ENCODE results near the gene HSF4. TPM values are rescaled to one million over a fixed set of nuclear protein-coding genes. Genes with fewer than 3 reads are reported as not detected.
A peak's percentile ranks its signal among the peaks of the same experiment; 100 is the strongest.

HSF4 gene
- total RNA-seq, 1 experiment from 2014 or later, result 1.2 TPM

- Histone ChIP-seq H2BK12ac (ENCODE audit: insufficient read length, low read depth, low read length) (no peak overlapping the region), H3K23me2 (ENCODE audit: insufficient read length, low read depth, low read length, poor library complexity, severe bottlenecking) (no peaks in the 10 kb centered on the region), H2BK5ac (ENCODE audit: insufficient read length, low read length) (no peak overlapping the region), H3K27me3 (ENCODE audit: insufficient read depth, low read length) (no peaks in the 10 kb centered on the region), H3K27ac (ENCODE audit: insufficient read length, low read depth, low read length) (no peak overlapping the region), H3K4me2 (ENCODE audit: insufficient read depth, insufficient read length, low read length) (peak overlapping the region; percentile 47), H2AFZ (ENCODE audit: low read length) (no peak overlapping the region), H2BK120ac (ENCODE audit: low read depth, low read length, poor library complexity, severe bottlenecking) (no peak overlapping the region), H3K4me1 (ENCODE audit: insufficient read depth, low read length) (no peaks in the 10 kb centered on the region), H3K79me2 (ENCODE audit: insufficient read depth, low read length) (no peaks in the 10 kb centered on the region), H4K91ac (ENCODE audit: insufficient read length, low read depth, low read length) (no peak overlapping the region), H2AK5ac (ENCODE audit: insufficient read length, low read length) (no peak overlapping the region), H3K23ac (ENCODE audit: insufficient read length, low read depth, low read length) (no peak overlapping the region), H3K18ac (ENCODE audit: insufficient read length, low read depth, low read length) (no peak overlapping the region), H2BK20ac (ENCODE audit: low read depth, low read length, poor library complexity, severe bottlenecking) (no peak overlapping the region), H3K4ac (ENCODE audit: low read depth, low read length) (no peak overlapping the region), H3K56ac (ENCODE audit: insufficient read length, low read depth, low read length) (no peak overlapping the region), H3T11ph (ENCODE audit: low read length) (no peak overlapping the region), H3K79me1 (ENCODE audit: insufficient read depth, low read depth, low read length, poor library complexity, severe bottlenecking) (no peaks in the 10 kb centered on the region), H3K14ac (ENCODE audit: insufficient read depth, low read length) (no peak overlapping the region), H4K8ac (replicated peaks; ENCODE audit: insufficient read length, low read depth, low read length) (no peak overlapping the region), H4K5ac (ENCODE audit: insufficient read length, low read depth, low read length) (no peak overlapping the region), H3K9ac (ENCODE audit: extremely low read depth, insufficient read length, low read length) (no peak overlapping the region), H3K9me3 (ENCODE audit: control insufficient read depth, low read depth, low read length) (no peaks in the 10 kb centered on the region), H2BK15ac (ENCODE audit: low read depth, low read length) (no peak overlapping the region), H4K20me1 (ENCODE audit: control insufficient read depth, insufficient read depth, insufficient read length) (no peaks in the 10 kb centered on the region)
- peak overlapping the region; percentile 71 to 80 for H3K4me3 Mint-ChIP-seq
- H3K27ac Mint-ChIP-seq, result peak overlapping the region; percentile 68 to 94 (median 70); a peak in 5 of 7 replicates
- WGBS (ENCODE audit: extremely low coverage, insufficient read length, low lambda C conversion rate), result no CpG with 5 or more reads among the region's 22 CpGs
- peaks cover 7 to 12% of the 10 kb centered on the region in 2 experiments for H3K4me1 Mint-ChIP-seq
- no peaks in the 10 kb centered on the region for H3K9me3 Mint-ChIP-seq
- H3K27me3 Mint-ChIP-seq (ENCODE audit: low read depth), result 0 out of 2 replicates have a peak, but pooled peaks cover 2% of the 10 kb centered on the region
- DNase-seq, result peak; percentile 78
- TF ChIP-seq CTCF (conservative IDR thresholded peaks at IDR 0.05), result peak; percentile 57
- peaks cover 26 to 63% (median 38%) of the 10 kb centered on the region in 3 experiments for H3K36me3 Mint-ChIP-seq (ENCODE audit: insufficient read depth in 1 of 3, low read depth in 3 of 3)
These were observed 35.3 kb downstream of the HSF4 start for GRCh38 chr16:67199808-67200198.

Measured in H9 (cell line).